Measurements from ENCODE around the gene TMEM132D. TPM values are rescaled to one million over a fixed set of nuclear protein-coding genes. Genes with fewer than 3 reads are reported as not detected.

The TMEM132D gene
- total RNA-seq, 2 donors from 2014 or later = 4.4 to 14.2 TPM

- Mint-ChIP-seq H3K27ac (no peak overlapping the region), H3K4me3 (no peak overlapping the region), H3K9me3 (no peaks in the 10 kb centered on the region), H3K4me1 (peaks cover 11% of the 10 kb centered on the region), H3K27me3 (ENCODE audit: insufficient read depth) (no peaks in the 10 kb centered on the region), H3K36me3 (ENCODE audit: low read depth) (no peaks in the 10 kb centered on the region)
- H3K36me3 ChIP-seq (ENCODE audit: control insufficient read depth, insufficient read depth, low read length) = no peaks in the 10 kb centered on the region
- 90 to 100% methylated on average over 1 to 6 of the region's 6 CpGs for WGBS, 2 experiments (ENCODE audit: insufficient coverage in 1 of 2, insufficient read length in 1 of 2)
- H3K27ac ChIP-seq (ENCODE audit: low read depth, low read length) = no peak overlapping the region
- no peak for TF ChIP-seq CTCF (conservative IDR thresholded peaks at IDR 0.05)
- H3K9ac ChIP-seq (ENCODE audit: extremely low read depth, low read length, poor library complexity, severe bottlenecking) = no peak overlapping the region
- no peaks in the 10 kb centered on the region for H3K9me3 ChIP-seq (ENCODE audit: control insufficient read depth, low read length)
- DNase-seq = no peak
- no peaks in the 10 kb centered on the region for H3K4me1 ChIP-seq (ENCODE audit: control insufficient read depth, insufficient read depth, low read length)
- H3K4me3 ChIP-seq (ENCODE audit: low read length) = no peak overlapping the region
- no peaks in the 10 kb centered on the region for H3K27me3 ChIP-seq (ENCODE audit: control insufficient read depth, insufficient read depth, low read length, poor library complexity, severe bottlenecking)
Measured at GRCh38 chr12:129854591-129854990, 49.2 kb downstream of the TMEM132D start.

- Mint-ChIP-seq H3K27me3 (ENCODE audit: insufficient read depth) (no peaks in the 10 kb centered on the region), H3K36me3 (ENCODE audit: low read depth) (peaks cover 15% of the 10 kb centered on the region), H3K27ac (no peak overlapping the region), H3K4me3 (no peak overlapping the region), H3K4me1 (peaks cover 13% of the 10 kb centered on the region), H3K9me3 (no peaks in the 10 kb centered on the region)
- DNase-seq = no peak
- no peaks in the 10 kb centered on the region for H3K27me3 ChIP-seq (ENCODE audit: control insufficient read depth, insufficient read depth, low read length, poor library complexity, severe bottlenecking)
- no peaks in the 10 kb centered on the region for H3K9me3 ChIP-seq (ENCODE audit: control insufficient read depth, low read length)
- H3K4me3 ChIP-seq (ENCODE audit: low read length) = no peak overlapping the region
- no peak for TF ChIP-seq CTCF (conservative IDR thresholded peaks at IDR 0.05)
- no peak overlapping the region for H3K27ac ChIP-seq (ENCODE audit: low read depth, low read length)
- H3K4me1 ChIP-seq (ENCODE audit: control insufficient read depth, insufficient read depth, low read length) = no peaks in the 10 kb centered on the region
- 98 to 100% methylated on average over 2 to 3 of the region's 3 CpGs for WGBS, 2 experiments (ENCODE audit: insufficient coverage in 1 of 2, insufficient read length in 1 of 2)
- no peak overlapping the region for H3K9ac ChIP-seq (ENCODE audit: extremely low read depth, low read length, poor library complexity, severe bottlenecking)
- no peaks in the 10 kb centered on the region for H3K36me3 ChIP-seq (ENCODE audit: control insufficient read depth, insufficient read depth, low read length)
Measured at GRCh38 chr12:129851296-129851695, 52.5 kb downstream of the TMEM132D start.

GRCh38 chr12:129848876-129849275 is 54.9 kb downstream of the TMEM132D start:
- H3K4me3 ChIP-seq (ENCODE audit: low read length) = no peak overlapping the region
- Mint-ChIP-seq H3K36me3 (ENCODE audit: low read depth) (peaks cover 15% of the 10 kb centered on the region), H3K4me3 (no peak overlapping the region), H3K27ac (no peak overlapping the region), H3K4me1 (peaks cover 11% of the 10 kb centered on the region), H3K9me3 (no peaks in the 10 kb centered on the region), H3K27me3 (ENCODE audit: insufficient read depth) (no peaks in the 10 kb centered on the region)
- no peaks in the 10 kb centered on the region for H3K36me3 ChIP-seq (ENCODE audit: control insufficient read depth, insufficient read depth, low read length)
- H3K27me3 ChIP-seq (ENCODE audit: control insufficient read depth, insufficient read depth, low read length, poor library complexity, severe bottlenecking) = no peaks in the 10 kb centered on the region
- TF ChIP-seq CTCF (conservative IDR thresholded peaks at IDR 0.05) = no peak
- DNase-seq = no peak
- H3K9me3 ChIP-seq (ENCODE audit: control insufficient read depth, low read length) = no peaks in the 10 kb centered on the region
- no peak overlapping the region for H3K27ac ChIP-seq (ENCODE audit: low read depth, low read length)
- no peaks in the 10 kb centered on the region for H3K4me1 ChIP-seq (ENCODE audit: control insufficient read depth, insufficient read depth, low read length)
- 94 to 100% methylated on average over 2 to 4 of the region's 4 CpGs for WGBS, 2 experiments (ENCODE audit: insufficient coverage in 1 of 2, insufficient read length in 1 of 2)
- H3K9ac ChIP-seq (ENCODE audit: extremely low read depth, low read length, poor library complexity, severe bottlenecking) = no peak overlapping the region
